NCI-H446 (cell line): ENCODE data around the gene PPP2R2C.

Experiments
- DNase-seq, 2 experiments: peaks; one replicate each; lab custom pipeline; 2025; lab: John Stamatoyannopoulos, UW

The PPP2R2C gene

DNA sequence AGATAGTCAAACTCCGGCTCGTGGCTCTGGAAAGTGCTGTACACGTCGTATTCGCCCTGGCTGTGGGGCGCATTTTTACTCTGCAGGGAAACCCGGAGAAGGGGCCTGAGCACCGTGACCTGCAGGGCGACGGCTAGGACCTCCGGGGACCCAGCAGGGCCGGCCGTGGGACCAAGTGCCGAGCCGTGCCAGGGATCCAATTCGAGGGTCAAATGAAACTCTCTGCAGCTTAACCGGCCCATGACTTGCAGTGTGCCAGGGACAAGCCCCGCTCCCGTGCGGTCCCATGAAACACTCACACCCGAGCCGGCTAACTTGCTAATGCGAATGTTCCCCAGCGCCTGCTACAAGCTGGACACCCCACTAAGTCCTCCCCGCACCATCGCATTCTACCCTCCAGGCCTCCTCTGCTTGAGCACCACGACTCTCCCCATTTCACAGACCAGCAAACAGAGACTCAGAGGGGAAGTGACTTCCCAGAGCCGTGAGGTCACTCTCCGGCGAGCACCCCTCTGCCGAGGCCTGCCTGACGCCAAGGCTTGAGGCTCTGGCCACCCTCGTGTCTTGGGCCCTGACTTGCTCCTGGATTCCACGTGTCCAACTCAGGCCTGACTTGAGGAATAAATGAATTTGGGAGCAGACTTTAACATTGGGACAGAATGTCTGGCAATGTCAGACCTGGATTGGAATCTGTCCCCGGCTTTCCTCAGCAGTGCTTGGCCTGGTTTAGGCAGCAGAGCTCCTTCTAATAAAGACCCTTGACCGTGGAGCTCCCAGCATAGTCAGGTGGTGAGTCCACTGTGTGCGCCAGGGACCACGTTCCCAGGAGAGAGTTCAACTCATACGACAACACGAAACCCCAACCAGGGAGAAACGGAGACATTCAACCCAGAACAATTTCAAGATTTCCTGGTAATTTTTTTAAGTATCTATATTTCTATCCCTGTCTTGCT lies 93.6 kb downstream of the PPP2R2C start:
- DNase-seq: no peak

DNA sequence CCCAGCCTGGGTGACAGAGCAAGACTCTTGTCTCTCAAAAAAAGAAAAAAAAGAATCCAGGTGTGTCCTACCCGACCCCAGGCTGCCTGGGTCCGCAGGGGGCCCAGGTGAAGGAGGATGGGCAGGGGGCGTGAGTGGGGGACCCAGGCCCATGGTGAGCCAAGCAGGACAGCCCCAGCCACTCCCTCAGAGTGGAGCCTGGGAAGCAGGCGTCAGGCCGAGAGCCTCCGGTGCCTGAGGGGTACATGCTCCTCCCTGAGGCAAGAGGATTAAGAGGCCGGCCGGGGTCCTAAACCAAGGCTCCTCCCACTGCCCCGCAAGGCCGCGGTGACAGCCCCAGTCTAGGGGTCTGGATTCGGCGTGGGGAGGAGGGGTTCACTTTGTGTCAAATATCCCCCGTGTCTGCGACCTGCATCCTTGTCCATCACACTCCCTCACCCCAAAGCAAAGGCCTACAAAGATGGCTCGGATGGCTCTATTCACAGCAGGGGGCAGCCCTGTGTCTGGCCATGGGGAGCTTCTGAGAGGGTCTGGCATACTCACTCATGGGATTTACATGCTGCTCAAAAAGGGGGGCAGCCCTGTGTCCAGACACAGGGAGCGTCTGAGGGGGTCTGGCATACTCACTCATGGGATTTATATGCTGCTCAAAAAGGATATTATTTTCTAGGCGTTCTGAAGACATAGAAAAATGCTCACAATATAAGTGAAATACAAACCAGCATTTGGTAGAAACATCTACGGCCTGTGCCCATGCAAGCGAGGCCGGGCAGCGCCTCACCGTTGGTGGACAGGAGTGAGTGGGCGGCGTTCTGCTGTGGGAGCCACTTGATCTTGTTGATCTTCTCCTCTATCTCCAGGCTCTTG lies 94.6 kb downstream of the PPP2R2C start:
- no peak for DNase-seq

DNA sequence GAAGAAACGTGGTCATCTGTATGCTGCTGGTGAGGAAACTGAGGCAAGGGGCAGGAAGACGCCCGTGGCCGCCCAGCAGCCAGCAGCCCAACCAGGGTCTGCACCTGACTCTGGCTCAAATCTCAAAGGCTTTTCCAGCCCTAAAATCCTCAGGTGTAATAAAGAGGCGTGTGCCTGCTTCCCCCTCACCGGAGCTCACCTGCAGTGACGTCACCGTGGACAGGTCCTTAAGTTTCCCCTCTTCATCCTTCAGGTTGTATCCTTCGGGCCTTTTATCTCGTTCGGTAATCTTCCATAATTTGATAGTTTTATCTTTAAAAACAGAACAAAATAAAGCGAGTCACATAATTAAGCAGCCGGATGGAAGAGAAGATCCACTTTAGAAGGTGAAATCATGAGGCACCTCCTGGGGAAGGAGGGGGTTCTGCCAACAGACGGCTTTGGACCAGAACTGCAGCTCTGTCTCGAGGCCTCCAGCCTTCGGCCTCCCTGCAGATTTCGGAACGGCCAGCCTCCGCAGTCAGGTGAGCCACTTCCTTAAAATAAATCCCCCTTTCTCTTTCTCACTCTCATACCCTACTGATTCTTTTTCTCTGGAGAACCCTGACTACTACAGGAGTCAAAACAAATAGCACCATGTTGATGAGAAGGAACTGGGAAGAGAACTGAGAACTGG lies 96.7 kb downstream of the PPP2R2C start:
- no peak for DNase-seq

DNA sequence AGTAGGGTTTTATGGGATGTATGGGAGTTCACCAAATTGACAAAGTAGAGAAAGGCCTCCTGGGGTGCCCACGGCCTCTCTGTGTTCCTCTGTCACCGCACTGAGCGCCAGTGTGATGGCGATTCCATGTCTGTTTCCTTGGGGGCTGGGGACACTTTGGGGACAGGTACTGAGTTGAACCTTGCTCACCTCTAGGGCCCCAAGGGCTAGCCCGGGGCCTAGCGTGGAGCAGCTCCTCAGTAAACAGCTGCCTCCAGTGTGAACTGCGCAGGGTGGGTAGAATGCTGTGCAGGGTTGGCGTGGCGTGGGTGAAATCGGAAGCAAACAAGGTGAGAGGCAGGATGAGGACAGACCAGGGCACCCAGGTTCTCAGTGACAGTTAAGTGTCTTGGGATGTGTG lies 97.8 kb downstream of the PPP2R2C start:
- no peak for DNase-seq

DNA sequence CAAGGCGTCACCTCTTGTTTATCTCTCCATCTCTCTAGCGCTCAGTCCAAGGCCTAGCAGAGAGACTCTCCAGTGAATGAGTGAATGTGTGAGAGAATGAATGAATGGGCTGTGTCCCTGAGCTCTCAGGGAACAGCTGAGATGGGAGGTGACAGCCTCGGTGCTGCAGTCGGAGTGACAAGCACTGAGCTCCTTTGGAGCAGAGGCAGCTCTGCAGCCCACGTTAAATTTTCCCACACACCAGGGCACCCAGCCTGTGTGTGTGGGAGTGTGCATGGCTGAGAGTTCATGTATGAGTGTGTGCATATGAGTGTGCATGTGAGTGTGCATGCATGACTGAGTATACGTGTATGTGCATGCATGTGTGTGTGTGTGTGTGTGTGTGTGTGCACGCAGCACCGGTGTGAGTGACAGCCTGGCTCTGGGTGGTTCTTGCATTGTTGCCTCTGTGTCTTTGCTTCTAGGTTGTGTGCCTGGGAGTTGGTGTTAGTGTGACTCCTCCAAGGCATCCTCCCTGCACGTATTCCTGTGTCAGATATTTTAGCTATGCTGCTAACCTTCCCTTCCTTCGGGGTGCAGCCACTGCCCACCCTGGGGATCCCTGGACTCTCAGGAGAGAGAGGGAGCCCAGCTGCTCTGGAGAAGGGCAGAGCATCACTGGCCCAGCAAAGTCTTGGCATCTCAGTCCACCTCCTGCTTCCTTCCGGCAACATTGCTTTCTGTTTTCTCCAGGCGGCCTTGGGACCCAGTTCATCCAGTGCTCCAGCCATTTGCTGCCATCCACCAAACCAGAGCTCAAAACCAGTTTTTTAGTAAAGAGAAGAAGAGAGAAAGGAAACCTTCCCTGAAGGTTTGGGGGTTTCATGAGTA lies 98.6 kb downstream of the PPP2R2C start:
- no peak for DNase-seq

DNA sequence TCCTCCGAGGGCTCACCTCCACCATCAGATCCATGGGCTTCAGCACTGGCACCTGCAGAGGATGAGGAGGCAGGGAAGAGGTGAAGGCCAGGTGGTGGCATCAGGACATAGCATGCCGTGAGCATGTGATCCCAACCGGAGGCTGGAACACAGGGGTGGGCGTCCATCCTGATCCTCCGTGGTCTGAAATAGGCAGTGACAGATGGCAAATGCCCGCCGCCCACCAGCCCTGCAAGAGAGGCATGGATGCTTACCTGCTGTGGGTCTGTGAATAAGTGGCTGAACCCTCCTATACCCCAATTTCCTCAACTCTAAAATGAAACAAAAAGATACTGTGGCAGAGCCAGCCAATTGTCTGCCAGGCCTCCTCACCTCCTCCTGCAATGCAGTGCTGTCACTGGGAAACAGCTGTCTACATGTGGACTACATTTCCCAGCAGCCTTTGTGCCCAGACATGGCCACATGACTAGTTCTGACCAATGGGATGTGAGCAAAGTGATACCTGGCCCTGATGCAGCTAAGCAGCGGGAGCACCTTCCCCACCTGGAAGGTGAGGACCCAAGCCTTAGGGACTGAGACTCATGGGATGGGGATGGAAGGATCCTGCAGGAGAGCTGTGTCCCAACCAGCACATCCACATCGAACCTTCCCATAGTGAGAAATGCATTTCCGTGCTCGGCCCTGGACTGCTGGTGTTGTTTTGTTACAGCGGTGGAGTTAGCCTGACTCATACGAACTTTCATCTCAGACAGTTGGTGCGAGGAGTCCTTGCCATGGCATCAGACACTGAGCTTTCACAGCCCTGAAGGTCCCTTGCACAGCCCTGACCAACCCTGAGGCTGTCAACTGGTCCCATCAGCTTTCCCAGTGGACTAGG lies 99.5 kb downstream of the PPP2R2C start:
- DNase-seq: no peak

DNA sequence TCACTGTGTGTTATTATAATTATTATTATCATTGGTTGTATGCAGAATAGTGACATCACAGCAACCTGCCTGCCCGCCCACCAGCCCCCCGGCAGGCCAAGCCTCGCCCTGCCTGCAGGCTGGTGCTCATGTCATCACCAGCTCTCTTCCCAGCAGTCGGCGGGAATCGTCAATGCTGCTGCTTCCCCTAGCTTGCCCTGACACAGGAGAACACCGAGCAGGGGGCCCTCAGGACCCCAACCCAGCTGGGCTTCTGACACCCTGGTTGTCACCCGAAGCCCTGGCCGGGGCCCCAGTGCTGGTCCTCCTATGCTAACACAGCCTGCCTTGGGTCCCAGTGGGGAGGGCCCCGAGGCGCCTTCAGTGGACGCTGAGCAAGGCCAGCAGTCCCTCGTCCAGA lies 100.6 kb downstream of the PPP2R2C start:
- DNase-seq: no peak

DNA sequence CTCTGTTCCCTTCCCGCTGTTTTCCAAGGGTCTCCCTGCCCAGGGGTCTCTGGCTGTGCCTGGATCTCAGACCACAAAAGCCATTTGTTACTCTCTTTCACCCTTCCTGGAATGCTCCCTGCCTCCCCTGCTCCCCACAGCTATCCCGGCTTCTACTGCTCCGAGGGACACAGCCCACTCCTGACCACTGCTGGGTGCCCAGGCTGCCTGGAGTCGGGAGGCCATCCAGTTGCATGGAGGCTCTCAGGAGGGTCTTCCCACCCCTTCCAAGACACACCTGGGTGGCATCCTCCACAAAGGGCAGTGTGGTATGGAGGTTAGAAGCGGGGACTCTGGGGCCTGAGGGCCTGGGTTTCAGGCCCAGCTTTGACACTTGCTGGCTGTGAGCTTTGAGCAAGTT lies 101.1 kb downstream of the PPP2R2C start:
- DNase-seq: no peak

DNA sequence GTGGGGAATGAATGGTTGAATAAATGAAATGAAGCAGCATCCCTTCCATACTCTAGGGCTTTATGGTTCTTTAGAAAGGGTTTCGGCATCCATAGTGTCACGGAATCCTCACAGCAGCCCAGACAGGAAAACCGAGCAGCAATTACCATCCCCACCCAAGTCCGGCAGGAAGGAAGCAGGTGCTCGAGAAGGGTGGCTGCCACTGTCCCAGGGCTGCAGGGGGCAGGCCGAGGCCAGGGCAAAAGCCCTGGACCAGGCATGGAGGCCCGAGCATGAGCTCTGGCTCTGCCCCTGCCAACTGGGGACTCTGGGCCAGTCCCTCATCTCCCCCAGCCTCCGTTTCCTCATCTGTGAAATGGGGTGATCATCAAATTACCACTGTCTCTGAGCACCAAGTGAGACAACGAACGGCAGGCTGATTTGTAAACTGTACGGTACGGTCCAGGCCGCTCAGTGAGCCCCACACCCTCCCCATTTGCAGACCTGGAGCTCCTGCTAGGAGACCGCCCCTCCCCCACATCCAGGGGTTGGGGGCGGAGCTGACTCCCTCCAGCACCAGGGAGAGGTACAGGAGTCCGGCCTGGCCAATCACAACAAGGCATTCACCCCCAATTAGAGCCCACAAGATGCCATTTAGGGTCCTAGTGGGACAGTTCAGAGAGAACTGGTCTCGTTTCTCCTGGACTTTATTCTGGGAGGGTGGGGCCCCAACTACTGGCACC lies 102.3 kb downstream of the PPP2R2C start:
- no peak for DNase-seq

DNA sequence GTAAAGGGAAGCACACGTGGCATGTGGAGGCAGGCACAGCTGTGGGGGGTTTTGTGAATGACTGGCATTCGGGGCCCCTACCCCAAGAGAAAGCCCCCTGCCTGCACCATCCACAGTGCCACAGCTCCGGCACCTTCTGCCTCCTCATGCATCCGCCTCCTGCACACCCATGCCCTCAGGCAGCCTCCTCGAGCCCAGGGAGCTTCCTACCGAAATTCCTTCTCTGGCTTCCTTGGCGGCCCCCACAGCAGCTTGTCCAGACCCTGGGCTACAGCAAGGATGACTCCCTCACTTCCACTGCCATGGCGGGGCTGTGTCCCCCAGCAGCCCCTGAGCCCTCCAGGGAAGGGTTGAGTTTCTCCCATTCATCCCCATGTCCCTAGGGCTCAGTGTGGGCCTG lies 102.9 kb downstream of the PPP2R2C start:
- no peak for DNase-seq

DNA sequence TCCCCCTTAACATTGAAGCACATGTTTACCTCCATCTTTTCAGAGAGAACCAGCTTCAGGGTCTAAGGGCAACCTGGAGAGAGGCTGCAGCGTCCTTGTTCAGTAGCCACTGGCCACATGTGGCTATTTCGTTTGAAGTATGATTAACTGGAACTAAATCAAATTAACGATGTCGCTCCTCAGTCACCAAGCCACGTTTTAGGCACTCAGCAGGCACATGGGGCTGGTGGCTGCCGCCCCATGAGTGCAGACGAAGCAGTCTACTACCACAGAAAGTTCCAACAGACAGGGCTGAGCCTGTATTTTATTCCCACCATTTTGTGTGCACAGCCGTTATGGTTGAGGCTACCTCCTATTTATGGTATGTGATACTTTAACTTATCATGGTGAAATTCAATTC lies 103.4 kb downstream of the PPP2R2C start:
- DNase-seq: no peak

DNA sequence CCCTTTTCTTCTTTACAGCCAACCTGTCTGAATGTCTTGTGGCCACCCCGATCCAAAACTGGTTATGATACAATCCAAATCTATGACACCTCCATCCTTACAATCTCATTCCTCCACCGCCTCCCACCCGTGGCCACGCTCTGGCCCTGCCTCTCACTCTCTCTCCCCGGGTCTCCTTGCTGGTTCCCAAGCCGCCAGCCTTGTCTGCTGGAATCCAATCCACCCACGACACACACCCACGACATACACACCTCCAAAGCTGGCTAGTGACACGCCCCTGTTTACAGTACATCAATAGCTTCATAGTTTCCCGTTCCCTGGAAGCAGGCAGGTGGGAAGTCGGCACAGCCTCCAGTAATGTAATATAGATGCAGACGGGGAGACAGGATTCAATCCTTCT lies 103.8 kb downstream of the PPP2R2C start:
- no peak for DNase-seq

DNA sequence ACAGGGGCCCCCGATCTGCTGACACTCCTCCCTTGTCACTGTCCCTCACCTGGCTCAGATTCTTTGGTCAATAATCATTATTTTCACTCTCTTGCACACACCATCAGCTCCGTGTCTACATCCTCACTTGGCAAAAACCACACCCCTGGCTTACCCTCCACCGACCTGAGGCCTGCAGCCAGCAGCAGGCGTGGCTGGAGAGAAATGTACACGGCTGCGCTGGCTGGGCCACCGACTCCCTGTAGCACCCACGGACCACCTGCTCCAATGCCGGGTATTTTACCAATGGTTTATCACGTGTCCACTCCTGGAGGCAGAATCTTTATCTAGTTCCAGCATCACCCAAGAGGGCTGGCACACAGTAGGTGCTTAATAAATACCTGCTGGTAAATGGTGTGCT lies 104.3 kb downstream of the PPP2R2C start:
- no peak for DNase-seq

DNA sequence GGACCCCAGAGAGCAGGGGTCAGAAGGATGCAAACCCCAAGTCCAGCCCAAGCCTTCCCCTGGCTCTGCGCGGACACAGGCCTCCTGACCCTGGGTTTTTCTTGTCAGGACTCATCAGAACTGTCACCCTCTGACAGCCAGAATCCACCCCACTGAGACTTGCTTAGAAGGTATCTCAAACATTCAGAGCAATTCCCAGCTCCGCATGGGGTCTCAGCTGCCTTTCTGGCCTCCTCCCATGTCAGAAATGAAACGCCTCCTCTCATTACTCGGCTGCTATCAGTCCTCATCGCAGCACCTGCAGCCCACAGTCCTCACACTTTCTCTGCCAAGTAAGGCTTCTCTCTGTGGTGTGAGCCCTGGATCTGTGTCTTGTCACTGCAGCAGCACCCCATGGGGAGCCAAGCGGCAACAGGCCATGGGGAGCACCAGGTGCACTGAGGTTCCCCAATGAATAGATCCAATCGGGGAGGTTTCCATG lies 105.0 kb downstream of the PPP2R2C start:
- no peak for DNase-seq

DNA sequence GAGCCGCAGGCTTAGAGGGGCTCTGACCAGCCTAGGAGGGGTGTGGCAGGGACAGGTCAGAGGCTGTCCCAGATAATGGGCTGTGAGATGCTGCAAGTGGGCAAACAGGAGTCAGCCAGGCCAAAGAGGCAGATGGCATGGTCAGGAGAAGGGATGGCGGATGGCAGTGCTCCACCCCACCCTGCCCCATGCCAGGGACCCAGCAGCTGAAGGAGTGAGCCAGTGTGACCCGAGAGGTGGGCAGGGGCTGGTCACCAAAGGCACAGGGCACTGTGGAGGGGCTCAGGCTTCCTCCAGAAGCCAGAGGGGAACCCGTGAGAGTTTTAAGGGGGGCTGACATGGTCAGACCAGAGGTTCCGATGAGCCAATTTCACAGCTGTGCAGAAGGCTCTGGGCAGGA lies 105.8 kb downstream of the PPP2R2C start:
- no peak for DNase-seq

DNA sequence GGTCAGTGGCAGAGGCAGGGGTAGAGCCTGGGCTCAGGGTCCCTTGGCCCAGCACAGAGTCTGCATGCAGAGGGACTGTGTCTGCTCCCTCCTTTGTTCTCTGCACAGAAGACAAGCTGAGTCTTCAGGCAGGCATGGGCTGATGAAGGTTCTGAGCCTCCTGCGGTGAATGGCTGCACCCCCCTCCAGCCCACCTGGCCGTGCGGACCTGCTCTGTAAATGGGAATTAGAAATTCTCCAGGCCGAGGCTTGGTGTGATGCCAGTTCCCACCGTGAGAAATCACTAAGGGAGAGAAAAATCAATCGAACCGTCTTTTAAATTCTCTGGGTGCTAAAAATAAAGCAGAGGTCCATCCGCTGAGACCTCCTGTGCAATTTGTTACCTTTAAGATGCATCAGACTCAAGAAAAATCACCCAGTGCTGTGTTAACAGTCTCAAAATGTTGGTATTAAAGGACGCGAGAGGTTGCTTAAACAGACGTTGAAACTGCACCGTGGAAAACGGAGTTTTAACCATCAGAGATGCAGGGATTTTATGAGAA lies 106.8 kb downstream of the PPP2R2C start:
- no peak for DNase-seq

DNA sequence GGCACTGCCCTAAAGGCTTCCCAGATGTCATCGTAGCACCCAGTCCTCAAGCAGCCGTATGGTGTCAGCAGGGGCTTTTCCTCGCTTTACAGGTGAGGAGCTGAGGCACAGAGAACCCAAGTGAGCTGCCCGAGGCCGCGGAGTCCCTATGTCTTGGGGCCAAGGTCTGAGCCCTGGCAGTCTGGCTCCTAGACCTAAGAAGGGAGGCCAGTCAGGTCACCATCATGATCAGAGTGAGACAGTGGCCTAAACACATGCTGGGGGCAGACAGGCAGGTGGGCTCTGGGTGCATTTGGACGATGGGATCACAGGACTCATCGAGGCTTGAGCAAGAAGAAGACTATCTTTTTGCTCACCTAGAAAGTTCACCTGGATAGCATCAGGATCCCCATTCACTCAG lies 107.8 kb downstream of the PPP2R2C start:
- no peak for DNase-seq

DNA sequence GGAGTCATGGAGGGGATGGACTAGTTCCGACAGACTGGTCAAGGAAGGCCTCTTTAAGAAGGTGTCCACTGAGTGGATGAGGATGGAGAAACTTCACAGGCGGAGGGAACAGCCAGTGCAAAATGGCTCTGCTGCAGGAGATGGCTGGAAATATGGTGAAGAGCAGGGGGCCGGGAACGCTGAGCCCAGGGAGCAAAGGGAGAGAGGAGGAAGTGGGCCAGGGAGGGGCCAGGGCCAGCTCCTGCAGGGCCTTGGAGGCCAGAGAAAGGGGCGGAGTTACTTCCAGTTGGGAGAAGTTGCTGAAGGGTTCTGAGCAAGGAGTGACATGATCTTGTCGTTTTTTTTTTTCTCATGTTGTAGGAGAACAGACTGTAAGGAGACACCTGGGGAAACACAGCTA lies 108.3 kb downstream of the PPP2R2C start:
- no peak for DNase-seq

DNA sequence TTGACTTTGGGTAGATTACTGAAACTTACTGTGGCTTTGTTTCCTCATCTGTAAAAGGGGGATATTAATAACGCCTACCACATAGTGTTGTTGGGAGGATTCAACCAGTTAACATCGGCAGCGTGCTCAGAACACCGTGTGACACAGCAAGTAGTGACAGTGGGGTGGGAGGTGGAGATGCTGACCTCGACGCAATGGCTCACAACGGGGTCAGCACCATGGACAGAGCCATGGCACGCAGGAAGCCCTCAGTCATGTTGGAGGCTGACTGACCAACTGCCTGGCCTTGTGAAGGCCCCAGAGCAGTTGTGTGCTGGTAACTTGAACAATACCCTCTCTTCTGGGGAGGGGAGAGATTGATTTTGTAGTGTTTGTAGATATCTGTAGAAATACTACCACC lies 109.5 kb downstream of the PPP2R2C start:
- DNase-seq: no peak
